ENCODE measurements around the gene RFX1. TPM values are rescaled to one million over a fixed set of nuclear protein-coding genes. Genes with fewer than 3 reads are reported as not detected.
"Not testable (repeated sequence)": the region's sequence is repeated elsewhere in the genome, so short reads cannot be mapped to it uniquely, and the experiment has no call there.

RFX1 gene
- total and polyA plus RNA-seq, 2 donors from 2014 or later = 5.2 to 17.9 TPM

DNA sequence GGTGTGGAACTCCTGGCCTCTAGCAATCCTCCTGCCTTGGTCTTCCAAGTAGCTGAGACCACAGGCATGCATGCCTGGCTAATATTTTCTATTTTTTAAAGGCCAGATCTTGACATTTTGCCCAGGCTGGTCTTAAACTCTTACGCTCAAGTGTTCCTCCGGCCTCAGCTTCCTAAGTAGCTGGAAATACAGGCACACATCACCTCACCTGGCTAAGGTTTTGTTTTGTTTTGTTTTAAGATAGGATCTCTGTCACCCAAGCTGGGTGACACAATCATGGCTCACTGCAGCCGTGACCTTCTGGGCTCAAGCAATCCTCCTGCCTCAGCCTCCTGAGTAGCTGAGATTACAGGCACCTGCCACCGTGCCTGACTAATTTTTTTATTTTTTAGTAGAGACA lies 16.3 kb upstream of the RFX1 start:
- no peaks in the 10 kb centered on the region for H3K36me3 ChIP-seq (ENCODE audit: control insufficient read depth in 2 of 3, insufficient read depth in 3 of 3, low read length in 3 of 3)
- H3K4me3 ChIP-seq (ENCODE audit: low read length in 3 of 3) = no peak overlapping the region
- intact Hi-C loops (cut with DNase I) = no loop called here
- TF ChIP-seq, protein P1, sequence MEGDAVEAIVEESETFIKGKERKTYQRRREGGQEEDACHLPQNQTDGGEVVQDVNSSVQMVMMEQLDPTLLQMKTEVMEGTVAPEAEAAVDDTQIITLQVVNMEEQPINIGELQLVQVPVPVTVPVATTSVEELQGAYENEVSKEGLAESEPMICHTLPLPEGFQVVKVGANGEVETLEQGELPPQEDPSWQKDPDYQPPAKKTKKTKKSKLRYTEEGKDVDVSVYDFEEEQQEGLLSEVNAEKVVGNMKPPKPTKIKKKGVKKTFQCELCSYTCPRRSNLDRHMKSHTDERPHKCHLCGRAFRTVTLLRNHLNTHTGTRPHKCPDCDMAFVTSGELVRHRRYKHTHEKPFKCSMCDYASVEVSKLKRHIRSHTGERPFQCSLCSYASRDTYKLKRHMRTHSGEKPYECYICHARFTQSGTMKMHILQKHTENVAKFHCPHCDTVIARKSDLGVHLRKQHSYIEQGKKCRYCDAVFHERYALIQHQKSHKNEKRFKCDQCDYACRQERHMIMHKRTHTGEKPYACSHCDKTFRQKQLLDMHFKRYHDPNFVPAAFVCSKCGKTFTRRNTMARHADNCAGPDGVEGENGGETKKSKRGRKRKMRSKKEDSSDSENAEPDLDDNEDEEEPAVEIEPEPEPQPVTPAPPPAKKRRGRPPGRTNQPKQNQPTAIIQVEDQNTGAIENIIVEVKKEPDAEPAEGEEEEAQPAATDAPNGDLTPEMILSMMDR (IDR thresholded peaks at IDR 0.05; ENCODE audit: borderline replicate concordance, extremely low read depth, insufficient read depth) = no peak
- no peak overlapping the region for H3K27ac ChIP-seq (ENCODE audit: low read depth in 2 of 2, low read length in 2 of 2)
- H3K4me1 ChIP-seq (ENCODE audit: control insufficient read depth in 2 of 3, insufficient read depth in 2 of 3, low read depth in 1 of 3, low read length in 3 of 3) = peaks cover 0 to 5% (median 0%) of the 10 kb centered on the region in 3 donors
- DNase-seq (no peak), FAIRE-seq (no peak)
- no peaks in the 10 kb centered on the region for H3K27me3 ChIP-seq (ENCODE audit: control insufficient read depth, insufficient read depth, low read length)
- H3K9ac ChIP-seq (ENCODE audit: low read length in 3 of 3) = no peak overlapping the region
- H3K9me3 ChIP-seq (ENCODE audit: control insufficient read depth in 2 of 3, insufficient read depth in 1 of 3, low read length in 3 of 3) = no peaks in the 10 kb centered on the region

DNA sequence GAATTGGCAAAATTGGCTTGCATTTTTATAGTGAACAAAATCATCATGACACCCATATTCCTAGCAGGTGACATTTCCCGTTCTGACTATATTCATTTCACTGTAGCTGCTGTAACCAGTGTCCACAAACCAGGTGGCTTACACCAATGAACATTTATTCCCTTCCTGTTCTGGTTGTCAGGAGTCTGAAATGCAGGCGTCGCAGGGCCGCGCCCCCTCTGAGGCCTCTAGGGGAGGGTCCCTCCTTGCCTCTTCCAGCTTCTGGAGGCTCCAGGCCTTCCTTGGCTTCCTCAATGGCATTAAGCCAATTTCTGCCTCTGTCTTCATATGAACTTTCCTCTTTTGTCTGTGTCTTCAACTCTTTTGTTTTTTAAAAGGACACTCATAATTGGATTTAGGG lies 15.4 kb upstream of the RFX1 start:
- Histone ChIP-seq H3K27ac (ENCODE audit: low read depth in 2 of 2, low read length in 2 of 2) (no peak overlapping the region), H3K9ac (ENCODE audit: low read length in 3 of 3) (no peak overlapping the region), H3K4me3 (ENCODE audit: low read length in 3 of 3) (no peak overlapping the region), H3K27me3 (ENCODE audit: control insufficient read depth, insufficient read depth, low read length) (no peaks in the 10 kb centered on the region), H3K9me3 (ENCODE audit: control insufficient read depth in 2 of 3, insufficient read depth in 1 of 3, low read length in 3 of 3) (no peaks in the 10 kb centered on the region), H3K36me3 (ENCODE audit: control insufficient read depth in 2 of 3, insufficient read depth in 3 of 3, low read length in 3 of 3) (no peaks in the 10 kb centered on the region), H3K4me1 (ENCODE audit: control insufficient read depth in 2 of 3, insufficient read depth in 2 of 3, low read depth in 1 of 3, low read length in 3 of 3) (peaks cover 0 to 5% (median 0%) of the 10 kb centered on the region in 3 donors)
- intact Hi-C loops (cut with DNase I) = no loop called here
- DNase-seq (peak in 2 of 5 donors; percentile 39 to 63), FAIRE-seq (no peak)
- TF ChIP-seq, protein P1 (IDR thresholded peaks at IDR 0.05; ENCODE audit: borderline replicate concordance, extremely low read depth, insufficient read depth) = no peak

DNA sequence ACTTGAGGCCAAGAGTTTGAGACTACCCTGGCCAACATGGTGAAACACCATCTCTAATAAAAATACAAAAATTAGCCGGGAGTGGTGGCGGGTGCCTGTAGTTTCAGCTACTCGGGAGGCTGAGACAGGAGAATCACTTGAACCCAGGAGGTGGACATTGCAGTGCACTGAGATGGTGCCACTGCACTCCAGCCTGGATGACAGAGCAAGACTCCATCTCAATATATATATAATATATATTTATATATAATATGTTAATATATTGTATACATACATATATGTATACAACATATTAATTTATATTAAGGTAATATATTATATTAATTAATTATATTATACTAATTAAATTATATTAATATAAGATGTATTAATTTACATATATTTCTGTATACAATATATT lies 13.6 kb upstream of the RFX1 start:
- H3K27me3 ChIP-seq (ENCODE audit: control insufficient read depth, insufficient read depth, low read length); DNase-seq; H3K4me3 ChIP-seq (ENCODE audit: low read length in 3 of 3); H3K36me3 ChIP-seq (ENCODE audit: control insufficient read depth in 2 of 3, insufficient read depth in 3 of 3, low read length in 3 of 3); H3K4me1 ChIP-seq (ENCODE audit: control insufficient read depth in 2 of 3, insufficient read depth in 2 of 3, low read depth in 1 of 3, low read length in 3 of 3); H3K27ac ChIP-seq (ENCODE audit: low read depth in 2 of 2, low read length in 2 of 2); intact Hi-C loops (cut with DNase I); H3K9ac ChIP-seq (ENCODE audit: low read length in 3 of 3); H3K9me3 ChIP-seq (ENCODE audit: control insufficient read depth in 2 of 3, insufficient read depth in 1 of 3, low read length in 3 of 3); FAIRE-seq: not testable (repeated sequence)

DNA sequence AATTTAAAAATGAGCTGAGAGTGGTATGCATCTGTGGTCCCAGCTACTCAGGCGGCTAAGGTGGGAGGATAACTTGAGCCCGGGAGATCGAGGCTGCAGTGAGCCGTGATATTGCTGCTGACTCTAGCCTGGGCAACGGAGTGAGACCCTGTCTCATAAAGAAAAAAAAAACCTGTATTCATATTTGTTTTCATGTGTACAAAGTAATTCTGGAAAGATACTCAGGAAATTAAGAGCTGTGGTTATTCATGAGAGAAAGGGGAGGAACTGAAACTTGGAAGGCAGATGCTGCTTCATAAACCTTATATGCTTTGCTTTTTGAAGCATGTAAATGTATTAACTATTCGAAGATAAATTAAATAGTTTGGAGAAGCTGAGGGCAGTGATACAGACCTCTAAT lies 13.0 kb upstream of the RFX1 start:
- no peaks in the 10 kb centered on the region for H3K9me3 ChIP-seq (ENCODE audit: control insufficient read depth in 2 of 3, insufficient read depth in 1 of 3, low read length in 3 of 3)
- no peak overlapping the region for H3K27ac ChIP-seq (ENCODE audit: low read depth in 2 of 2, low read length in 2 of 2)
- DNase-seq (peak in 2 of 5 donors; percentile 25 to 41), FAIRE-seq (no peak)
- H3K36me3 ChIP-seq (ENCODE audit: control insufficient read depth in 2 of 3, insufficient read depth in 3 of 3, low read length in 3 of 3) = no peaks in the 10 kb centered on the region
- H3K4me3 ChIP-seq (ENCODE audit: low read length in 3 of 3) = no peak overlapping the region
- H3K9ac ChIP-seq (ENCODE audit: low read length in 3 of 3) = no peak overlapping the region
- H3K4me1 ChIP-seq (ENCODE audit: control insufficient read depth in 2 of 3, insufficient read depth in 2 of 3, low read depth in 1 of 3, low read length in 3 of 3) = peaks cover 0 to 5% (median 0%) of the 10 kb centered on the region in 3 donors
- no peaks in the 10 kb centered on the region for H3K27me3 ChIP-seq (ENCODE audit: control insufficient read depth, insufficient read depth, low read length)
- intact Hi-C loops (cut with DNase I) = no loop called here
- TF ChIP-seq, protein P1 (IDR thresholded peaks at IDR 0.05; ENCODE audit: borderline replicate concordance, extremely low read depth, insufficient read depth) = no peak
